Endothelial cell (in vitro differentiated cells): ENCODE results near the gene SERINC2. TPM values are rescaled to one million over a fixed set of nuclear protein-coding genes. Genes with fewer than 3 reads are reported as not detected.
A peak's percentile ranks its signal among the peaks of the same experiment; 100 is the strongest.

Experiments used
- DNase-seq: peaks from one replicate; pipeline ENCODE4 v3.0.0; 2021; ENCODE audit warnings: low spot score
- H3K27ac Mint-ChIP-seq: one replicate; pipeline ENCODE4 v1.8.0; 2021; ENCODE audit warnings: mixed read lengths, inconsistent platforms; ENCODE audit not compliant: unreplicated experiment
- H3K27me3 Mint-ChIP-seq: one replicate; pipeline ENCODE4 v1.8.0; 2021; ENCODE audit warnings: mild to moderate bottlenecking, moderate library complexity, mixed read lengths, inconsistent platforms; ENCODE audit not compliant: unreplicated experiment
- H3K36me3 Mint-ChIP-seq: one replicate; pipeline ENCODE4 v1.8.0; 2021; ENCODE audit warnings: mild to moderate bottlenecking, low read depth, mixed read lengths, inconsistent platforms; ENCODE audit not compliant: unreplicated experiment
- H3K4me1 Mint-ChIP-seq: one replicate; pipeline ENCODE4 v1.8.0; 2021; ENCODE audit warnings: mild to moderate bottlenecking, mixed read lengths, inconsistent platforms; ENCODE audit not compliant: unreplicated experiment
- H3K4me3 Mint-ChIP-seq: one replicate; pipeline ENCODE4 v1.8.0; 2021; ENCODE audit warnings: mild to moderate bottlenecking, mixed read lengths, inconsistent platforms; ENCODE audit not compliant: unreplicated experiment
- H3K9me3 Mint-ChIP-seq: one replicate; pipeline ENCODE4 v1.8.0; 2021; ENCODE audit warnings: mixed read lengths, inconsistent platforms; ENCODE audit not compliant: unreplicated experiment
- total RNA-seq: library from RNA; stranded (reverse); fragmentation: NEBNext Ultra II Directional; extraction: Animal tissue kit (Norgen Biotek cat#: 25700); gene quantifications from one replicate; pipeline ENCODE4 v1.2.1, GENCODE V29; 2021; ENCODE audit not compliant: unreplicated experiment
- TF ChIP-seq, protein P1 (sequence below): fragments of 200-600 bp; sonication (generic); IDR thresholded peaks from one replicate; pipeline ENCODE4 v1.5.0; 2021; ENCODE audit warnings: antibody characterized with exemption; ENCODE audit not compliant: unreplicated experiment

SERINC2 gene
- total RNA-seq, 1 donor from 2014 or later = 23.6 TPM

DNA sequence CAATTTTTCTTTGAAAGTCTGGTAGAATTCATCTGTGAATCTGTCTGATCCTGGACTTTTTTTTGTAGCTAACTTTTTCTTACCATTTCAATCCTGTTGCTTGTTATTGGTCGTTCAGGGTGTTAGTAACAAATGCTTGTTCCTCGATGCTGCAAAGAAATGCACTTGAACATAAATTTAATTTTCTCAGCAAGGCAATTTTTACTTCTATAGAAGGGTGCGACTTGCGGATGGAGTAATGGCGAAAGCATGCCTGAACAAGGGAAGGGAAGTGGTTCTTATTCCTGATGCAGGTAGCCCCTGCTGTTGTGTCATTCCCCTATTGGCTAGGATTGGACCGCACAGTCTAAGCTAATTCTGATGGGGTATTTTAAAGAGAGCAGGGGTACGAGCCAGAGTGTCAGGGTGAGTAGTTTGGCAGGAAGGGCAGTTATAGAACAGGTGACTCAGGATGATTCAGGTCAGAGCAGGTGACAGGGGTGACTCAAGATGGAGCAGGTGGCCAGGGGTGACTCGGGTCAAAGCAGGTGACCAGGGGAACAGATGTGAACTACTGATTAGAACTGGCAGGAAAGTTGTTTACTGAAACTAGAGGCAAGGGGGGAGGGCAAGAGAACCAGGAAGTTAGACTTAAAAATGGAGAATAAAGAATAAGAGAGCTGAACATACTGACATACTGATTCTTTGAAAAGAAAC, 40.5 kb downstream of the SERINC2 start:
- H3K27ac Mint-ChIP-seq = no peak overlapping the region
- H3K36me3 Mint-ChIP-seq = peaks cover 5% of the 10 kb centered on the region
- peaks cover 2% of the 10 kb centered on the region for H3K27me3 Mint-ChIP-seq
- H3K4me3 Mint-ChIP-seq = no peak overlapping the region
- DNase-seq = no peak
- TF ChIP-seq, protein P1, sequence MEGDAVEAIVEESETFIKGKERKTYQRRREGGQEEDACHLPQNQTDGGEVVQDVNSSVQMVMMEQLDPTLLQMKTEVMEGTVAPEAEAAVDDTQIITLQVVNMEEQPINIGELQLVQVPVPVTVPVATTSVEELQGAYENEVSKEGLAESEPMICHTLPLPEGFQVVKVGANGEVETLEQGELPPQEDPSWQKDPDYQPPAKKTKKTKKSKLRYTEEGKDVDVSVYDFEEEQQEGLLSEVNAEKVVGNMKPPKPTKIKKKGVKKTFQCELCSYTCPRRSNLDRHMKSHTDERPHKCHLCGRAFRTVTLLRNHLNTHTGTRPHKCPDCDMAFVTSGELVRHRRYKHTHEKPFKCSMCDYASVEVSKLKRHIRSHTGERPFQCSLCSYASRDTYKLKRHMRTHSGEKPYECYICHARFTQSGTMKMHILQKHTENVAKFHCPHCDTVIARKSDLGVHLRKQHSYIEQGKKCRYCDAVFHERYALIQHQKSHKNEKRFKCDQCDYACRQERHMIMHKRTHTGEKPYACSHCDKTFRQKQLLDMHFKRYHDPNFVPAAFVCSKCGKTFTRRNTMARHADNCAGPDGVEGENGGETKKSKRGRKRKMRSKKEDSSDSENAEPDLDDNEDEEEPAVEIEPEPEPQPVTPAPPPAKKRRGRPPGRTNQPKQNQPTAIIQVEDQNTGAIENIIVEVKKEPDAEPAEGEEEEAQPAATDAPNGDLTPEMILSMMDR = no peak
- no peaks in the 10 kb centered on the region for H3K4me1 Mint-ChIP-seq
- peaks cover 22% of the 10 kb centered on the region for H3K9me3 Mint-ChIP-seq

DNA sequence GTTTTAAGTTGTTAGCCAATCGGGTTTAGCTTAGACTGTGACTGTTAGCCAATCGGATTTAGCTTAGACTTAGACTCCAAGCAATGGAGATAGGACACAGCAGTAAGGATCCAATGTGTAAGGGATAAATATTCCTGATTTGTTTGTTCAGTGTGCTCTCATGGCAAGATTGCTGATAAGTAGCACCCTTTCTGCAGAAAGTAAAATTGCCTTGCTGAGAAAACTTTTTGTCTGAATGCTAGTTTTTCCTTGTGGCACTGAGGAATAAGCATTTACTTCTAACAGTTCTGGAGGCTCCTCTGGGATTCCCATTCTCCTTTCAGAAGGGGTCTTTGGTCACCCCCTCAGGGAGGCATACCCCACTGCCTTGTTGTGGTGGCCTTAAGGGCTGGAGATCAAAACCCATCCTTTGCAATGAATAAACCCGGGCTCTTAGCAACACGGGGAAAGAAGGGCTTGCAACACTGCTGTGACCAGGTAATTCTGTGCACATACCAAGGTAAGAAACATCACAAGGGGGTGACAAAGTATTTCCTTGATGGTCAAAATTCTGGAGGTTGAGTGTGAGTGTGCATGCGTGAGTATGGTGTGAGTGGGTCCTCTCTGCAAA, 45.4 kb downstream of the SERINC2 start:
- H3K36me3 Mint-ChIP-seq = peaks cover 4% of the 10 kb centered on the region
- peaks cover 3% of the 10 kb centered on the region for H3K27me3 Mint-ChIP-seq
- H3K9me3 Mint-ChIP-seq = peaks cover 14% of the 10 kb centered on the region
- DNase-seq = no peak
- no peak overlapping the region for H3K27ac Mint-ChIP-seq
- H3K4me3 Mint-ChIP-seq = peak overlapping the region; percentile 42
- no peaks in the 10 kb centered on the region for H3K4me1 Mint-ChIP-seq
- TF ChIP-seq, protein P1 = no peak

DNA sequence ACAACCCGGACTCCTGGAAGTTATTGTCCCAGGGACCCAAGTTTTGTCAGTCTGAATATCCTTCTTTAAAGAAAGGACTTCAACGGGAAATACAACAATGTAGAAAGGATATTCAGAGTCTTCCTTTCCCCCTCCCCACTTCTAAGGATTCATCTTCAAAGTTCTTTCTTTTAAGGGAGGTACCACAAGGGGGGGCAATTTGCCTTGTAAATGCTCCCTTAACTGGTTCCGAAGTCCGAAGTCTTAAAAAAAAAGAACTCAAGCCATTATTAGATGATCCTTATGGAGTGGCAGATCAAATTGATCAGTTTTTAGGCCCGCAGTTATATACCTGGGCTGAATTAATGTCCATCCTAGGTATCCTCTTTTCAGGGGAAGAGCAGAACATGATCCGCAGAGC, 47.0 kb downstream of the SERINC2 start:
- DNase-seq = no peak

DNA sequence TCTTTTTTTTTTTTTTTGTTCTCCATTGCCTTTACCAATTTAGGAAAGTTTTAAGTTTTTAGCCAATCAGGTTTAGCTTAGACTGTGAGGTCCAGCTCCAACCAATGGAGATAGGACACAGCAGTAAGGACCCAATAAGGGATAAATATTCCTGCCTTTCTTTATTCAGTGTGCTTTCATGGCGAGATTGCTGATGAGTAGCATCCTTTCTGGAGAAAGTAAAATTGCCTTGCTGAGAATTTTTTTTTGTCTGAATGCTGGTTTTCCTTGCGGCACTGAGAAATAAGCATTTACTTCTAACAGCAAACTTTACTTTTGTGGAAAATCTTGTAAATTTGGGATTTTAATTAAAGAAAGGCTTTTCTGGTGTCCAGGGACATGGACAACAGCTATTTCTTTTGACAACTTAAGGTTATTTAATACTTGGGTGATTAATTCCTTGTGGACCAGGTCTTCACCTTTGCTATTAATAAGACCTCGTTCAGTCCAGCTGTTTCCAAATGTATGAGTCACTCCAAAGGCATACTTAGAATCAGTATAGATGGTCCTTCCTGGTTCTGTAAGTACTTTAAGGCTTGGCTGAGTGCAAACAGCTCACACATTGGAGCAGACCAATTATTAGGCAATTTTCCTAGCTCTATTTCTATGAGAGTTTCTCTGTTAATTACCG, 54.1 kb downstream of the SERINC2 start:
- TF ChIP-seq, protein P1 = no peak
- H3K27me3 Mint-ChIP-seq = no peaks in the 10 kb centered on the region
- peaks cover 22% of the 10 kb centered on the region for H3K4me1 Mint-ChIP-seq
- H3K4me3 Mint-ChIP-seq = no peak overlapping the region
- no peaks in the 10 kb centered on the region for H3K9me3 Mint-ChIP-seq
- H3K36me3 Mint-ChIP-seq = peaks cover 21% of the 10 kb centered on the region
- H3K27ac Mint-ChIP-seq = no peak overlapping the region
- DNase-seq = no peak

More for the DNA sequence above, 47.0 kb downstream of the SERINC2 start:
- H3K36me3 Mint-ChIP-seq = peaks cover 10% of the 10 kb centered on the region
- peaks cover 8% of the 10 kb centered on the region for H3K9me3 Mint-ChIP-seq
- H3K4me3 Mint-ChIP-seq = no peak overlapping the region
- H3K4me1 Mint-ChIP-seq = no peaks in the 10 kb centered on the region
- TF ChIP-seq, protein P1 = peak; percentile 26
- peaks cover 3% of the 10 kb centered on the region for H3K27me3 Mint-ChIP-seq
- no peak overlapping the region for H3K27ac Mint-ChIP-seq
